BJ (cell line): ENCODE measurements around the gene RHCG. TPM values are rescaled to one million over a fixed set of nuclear protein-coding genes. Genes with fewer than 3 reads are reported as not detected.
A peak's percentile ranks its signal among the peaks of the same experiment; 100 is the strongest.

Experiments
- CTCF ChIA-PET: fragments of 350-600 bp; formaldehyde crosslinking; extraction: SDS; loops from one replicate; lab custom pipeline; 2021; ENCODE audit warnings: antibody characterized with exemption, inconsistent platforms; lab: Yijun Ruan, JAX
- POLR2A ChIA-PET: fragments of 300-600 bp; sonication (Branson Sonifier 250); formaldehyde crosslinking; extraction: SDS; loops from one replicate; lab custom pipeline; 2021; ENCODE audit warnings: antibody characterized with exemption; lab: Charles Lee
- DNase-seq: peaks from one replicate; pipeline ENCODE4 v3.0.0-alpha.2; 2011; ENCODE audit warnings: low read depth
- H3K27me3 ChIP-seq: 2 replicates; pipeline ENCODE4 v1.6.0; 2011; ENCODE audit warnings: low read length; ENCODE audit not compliant: control insufficient read depth, insufficient read depth
- H3K36me3 ChIP-seq: 2 replicates; pipeline ENCODE4 v1.5.1; 2011; ENCODE audit warnings: low read length; ENCODE audit not compliant: control insufficient read depth, insufficient read depth
- H3K4me3 ChIP-seq: 2 replicates; pipeline ENCODE4 v1.5.1; 2011; ENCODE audit warnings: low read depth, mild to moderate bottlenecking, control low read depth, low read length
- CTCF ChIP-seq: IDR thresholded peaks from 2 replicates; pipeline ENCODE4 v1.5.1; 2011; ENCODE audit warnings: low read depth, mild to moderate bottlenecking, control low read depth, inconsistent platforms, low read length, moderate library complexity; ENCODE audit not compliant: insufficient read depth
- polyA plus RNA-seq: library from polyadenylated mRNA; depleted of rRNA; stranded (reverse); fragments of >200 nt; gene quantifications from 2 replicates; pipeline ENCODE4 v1.2.3, GENCODE V29; 2011

RHCG gene
- polyA plus RNA-seq, 1 experiment, result not detected

GRCh38 chr15:89443581-89443980 is 52.8 kb downstream of the RHCG start:
- POLR2A ChIA-PET, result no interaction called here
- TF ChIP-seq CTCF, result no peak
- Histone ChIP-seq H3K4me3 (no peak overlapping the region), H3K36me3 (no peaks in the 10 kb centered on the region), H3K27me3 (peaks cover 39% of the 10 kb centered on the region)
- CTCF ChIA-PET, result interaction anchor here (1.0 to 9.3 kb wide), 18 partner anchors 9 to 111 kb away, joined by 3 to 69 read pairs (median 6); no protein-coding TSS in a partner anchor
- DNase-seq, result no peak

- DNase-seq, result no peak
- TF ChIP-seq CTCF, result peak; percentile 74
- H3K27me3 ChIP-seq, result peaks cover 36% of the 10 kb centered on the region
- ChIA-PET CTCF (interaction anchor here (0.6 to 9.3 kb wide), 23 partner anchors 9 to 198 kb away, joined by 3 to 69 read pairs (median 5); no protein-coding TSS in a partner anchor), POLR2A (no interaction called here)
- no peak overlapping the region for H3K4me3 ChIP-seq
- H3K36me3 ChIP-seq, result no peaks in the 10 kb centered on the region
These were observed 53.6 kb downstream of the RHCG start for GRCh38 chr15:89442671-89443307.

DNA sequence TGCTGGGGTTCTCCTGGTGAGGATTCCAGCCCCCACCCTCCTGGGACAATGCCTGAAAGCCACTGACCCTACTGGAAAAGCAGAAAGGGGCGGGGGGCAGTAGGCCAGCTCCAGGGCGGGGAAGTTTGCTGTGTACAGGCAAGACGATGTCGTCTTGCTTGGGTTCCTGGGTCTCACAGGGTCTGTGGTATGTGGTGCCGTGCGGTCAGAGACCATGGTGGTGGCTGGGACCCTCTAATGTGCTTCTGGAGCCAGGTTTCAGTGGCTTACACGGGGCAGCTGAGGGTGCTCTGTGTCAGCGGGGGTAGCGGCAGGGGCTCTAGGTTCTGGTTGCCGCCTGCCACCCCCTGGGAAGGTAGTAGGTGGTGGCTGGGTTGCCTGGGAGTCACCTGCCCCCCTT is 54.2 kb downstream of the RHCG start:
- Histone ChIP-seq H3K36me3 (no peaks in the 10 kb centered on the region), H3K27me3 (peaks cover 31% of the 10 kb centered on the region), H3K4me3 (no peak overlapping the region)
- CTCF ChIA-PET, result interaction anchor here (0.6 to 9.3 kb wide), 21 partner anchors 8 to 198 kb away, joined by 3 to 69 read pairs (median 5); no protein-coding TSS in a partner anchor
- no peak for TF ChIP-seq CTCF
- no peak for DNase-seq
- POLR2A ChIA-PET, result no interaction called here

- ChIA-PET POLR2A (no interaction called here), CTCF (interaction anchor here (1.0 to 9.3 kb wide), 6 partner anchors 8 to 83 kb away, joined by 5 to 69 read pairs (median 20); no protein-coding TSS in a partner anchor)
- no peak overlapping the region for H3K4me3 ChIP-seq
- no peak for DNase-seq
- no peak for TF ChIP-seq CTCF
- no peaks in the 10 kb centered on the region for H3K36me3 ChIP-seq
- H3K27me3 ChIP-seq, result peaks cover 30% of the 10 kb centered on the region
These were observed 55.0 kb downstream of the RHCG start for GRCh38 chr15:89441295-89441812.

DNA sequence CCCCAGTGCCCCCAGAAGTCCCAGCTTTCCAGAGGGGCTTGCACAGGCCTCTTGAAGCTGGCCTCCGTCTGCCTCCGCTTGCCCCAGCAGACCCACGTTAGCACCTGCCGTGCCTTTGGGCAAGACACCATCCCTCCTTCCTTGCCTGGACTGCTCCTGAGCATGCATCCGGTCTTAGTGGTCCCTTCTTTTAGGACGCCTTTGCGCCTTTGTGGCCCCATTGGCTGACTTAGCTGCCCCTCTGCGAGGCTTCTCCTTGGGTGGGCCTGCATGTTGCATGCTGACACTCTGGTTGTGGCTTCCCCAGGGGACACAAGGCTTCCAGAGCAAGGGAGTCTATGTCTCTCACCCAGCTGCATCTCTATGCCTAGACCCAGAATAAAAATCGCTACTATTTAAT is 56.6 kb downstream of the RHCG start:
- peaks cover 32% of the 10 kb centered on the region for H3K27me3 ChIP-seq
- no peak overlapping the region for H3K4me3 ChIP-seq
- ChIA-PET CTCF (interaction anchor here (1.0 to 8.3 kb wide), 3 partner anchors 10 to 81 kb away, joined by 3 to 89 read pairs (median 62); no protein-coding TSS in a partner anchor), POLR2A (no interaction called here)
- DNase-seq, result no peak
- no peak for TF ChIP-seq CTCF
- H3K36me3 ChIP-seq, result no peaks in the 10 kb centered on the region
